Kidney (tissue), 14 donors: ENCODE results near the gene MTMR2. TPM values are rescaled to one million over a fixed set of nuclear protein-coding genes. Genes with fewer than 3 reads are reported as not detected.

Source experiments
- DNase-seq, 5 donors: peaks; one replicate each; pipeline ENCODE4 v3.0.0-alpha.2; 2013 to 2020
- FAIRE-seq: peaks from 2 replicates; lab custom pipeline; 2012; peaks lifted over from hg19 to GRCh38; lab: Jason Lieb, UNC
- H3K27ac ChIP-seq, 2 donors: one replicate each; pipeline ENCODE4 v1.7.0; 2013; ENCODE audit warnings: low read depth in 2 of 2, low read length in 2 of 2, inconsistent platforms in 1 of 2
- H3K27me3 ChIP-seq: one replicate; pipeline ENCODE4 v1.7.1; 2013; ENCODE audit warnings: low read length, inconsistent platforms; ENCODE audit not compliant: control insufficient read depth, insufficient read depth
- H3K36me3 ChIP-seq, 3 donors: one replicate each; pipeline versions ENCODE4 v1.7.0 to v1.7.1; 2013; ENCODE audit warnings: low read length in 3 of 3, control low read depth in 1 of 3, inconsistent platforms in 1 of 3; ENCODE audit not compliant: insufficient read depth in 3 of 3, control insufficient read depth in 2 of 3
- H3K4me1 ChIP-seq, 3 donors: one replicate each; pipeline versions ENCODE4 v1.7.0 to v1.7.1; 2013; ENCODE audit warnings: low read length in 3 of 3, inconsistent platforms in 1 of 3, low read depth in 1 of 3; ENCODE audit not compliant: control insufficient read depth in 2 of 3, insufficient read depth in 2 of 3
- H3K4me3 ChIP-seq, 3 donors: one replicate each; pipeline versions ENCODE4 v1.7.0 to v1.8.1; 2013; ENCODE audit warnings: low read length in 3 of 3, control low read depth in 1 of 3, inconsistent platforms in 1 of 3
- H3K9ac ChIP-seq, 3 donors: one replicate each; pipeline versions ENCODE4 v1.7.0 to v1.7.1; 2013; ENCODE audit warnings: low read length in 3 of 3, control low read depth in 1 of 3, inconsistent platforms in 1 of 3
- H3K9me3 ChIP-seq, 3 donors: one replicate each; pipeline versions ENCODE4 v1.7.0 to v1.7.1; 2013; ENCODE audit warnings: low read length in 3 of 3, control low read depth in 1 of 3, inconsistent platforms in 1 of 3; ENCODE audit not compliant: control insufficient read depth in 2 of 3, insufficient read depth in 1 of 3
- CTCF ChIP-seq: IDR thresholded peaks from 3 replicates; pipeline ENCODE4 v1.5.1; 2012; ENCODE audit warnings: mild to moderate bottlenecking, moderate library complexity, borderline replicate concordance; ENCODE audit not compliant: insufficient read depth; ENCODE audit errors: extremely low read depth
- intact Hi-C: fragments of 100-400 bp; cut with DNase I; formaldehyde crosslinking; loops from one replicate; pipeline ENCODE4 v1.11.1; 2022
- polyA plus RNA-seq: library from polyadenylated mRNA; stranded (reverse); fragments of 350-450 nt; fragmentation: Illumina TruSeq; extraction: RNeasy Lipid Tissue Mini Kit (QIAGEN cat#74804); gene quantifications from one replicate; pipeline ENCODE4 v1.2.3, GENCODE V29; 2014; ENCODE audit warnings: low read depth, low replicate concordance; ENCODE audit not compliant: insufficient read depth
- total RNA-seq: library from RNA; stranded (reverse); fragmentation: NEBNext Ultra II Directional; extraction: Animal tissue kit (Norgen Biotek cat#: 25700); gene quantifications from one replicate; pipeline ENCODE4 v1.2.1, GENCODE V29; 2021
- donor health status: control.
- donor health status: control.
- donor health status: control.
- donor health status: control.
- donor health status: control.
- donor health status: DM: yes; HTN: yes; CAD: no.
- donor health status: Normal renal cell carcinoma (clear cell type).

MTMR2 gene
- total and polyA plus RNA-seq, 2 donors from 2014 or later: 17.4 to 37.4 TPM

GRCh38 chr11:95922536-95923438, 1.1 kb downstream of the MTMR2 start:
- DNase-seq: peak in 2 of 5 donors; percentile 31 to 39
- H3K4me3 ChIP-seq: peak overlapping the region; percentile 87 to 93 (median 87)
- peaks cover 0 to 5% (median 3%) of the 10 kb centered on the region in 3 donors for H3K4me1 ChIP-seq
- peak overlapping the region; percentile 93 to 96 for H3K27ac ChIP-seq
- FAIRE-seq: no peak
- TF ChIP-seq CTCF: no peak
- H3K36me3 ChIP-seq: no peaks in the 10 kb centered on the region
- H3K9ac ChIP-seq: peak overlapping the region; percentile 76 to 99 (median 90)
- H3K27me3 ChIP-seq: no peaks in the 10 kb centered on the region
- no peaks in the 10 kb centered on the region for H3K9me3 ChIP-seq
- intact Hi-C loops: no loop called here

GRCh38 chr11:95922099-95922498, 1.8 kb downstream of the MTMR2 start:
- no peak overlapping the region for H3K9ac ChIP-seq

GRCh38 chr11:95920460-95921105, 3.3 kb downstream of the MTMR2 start:
- Histone ChIP-seq H3K9ac (no peak overlapping the region), H3K9me3 (no peaks in the 10 kb centered on the region), H3K4me3 (no peak overlapping the region), H3K4me1 (peaks cover 0 to 5% (median 3%) of the 10 kb centered on the region in 3 donors), H3K36me3 (no peaks in the 10 kb centered on the region), H3K27ac (no peak overlapping the region), H3K27me3 (no peaks in the 10 kb centered on the region)
- FAIRE-seq: no peak
- intact Hi-C loops: no loop called here
- no peak for TF ChIP-seq CTCF
- DNase-seq: no peak

More at GRCh38 chr11:95922099-95922498, 1.8 kb downstream of the MTMR2 start:
- peak overlapping the region in 1 of 3 donors; percentile 26 for H3K4me3 ChIP-seq
- H3K4me1 ChIP-seq: peaks cover 0 to 5% (median 3%) of the 10 kb centered on the region in 3 donors
- H3K27ac ChIP-seq: no peak overlapping the region
- DNase-seq: no peak
- no peak for FAIRE-seq
- H3K9me3 ChIP-seq: no peaks in the 10 kb centered on the region
- intact Hi-C loops: no loop called here
- H3K36me3 ChIP-seq: no peaks in the 10 kb centered on the region
- no peak for TF ChIP-seq CTCF
- H3K27me3 ChIP-seq: no peaks in the 10 kb centered on the region
